Measurements from ENCODE around the gene SUGCT. TPM values are rescaled to one million over a fixed set of nuclear protein-coding genes. Genes with fewer than 3 reads are reported as not detected.

Gene SUGCT
- total RNA-seq, 1 donor from 2014 or later = 1.6 TPM

DNA sequence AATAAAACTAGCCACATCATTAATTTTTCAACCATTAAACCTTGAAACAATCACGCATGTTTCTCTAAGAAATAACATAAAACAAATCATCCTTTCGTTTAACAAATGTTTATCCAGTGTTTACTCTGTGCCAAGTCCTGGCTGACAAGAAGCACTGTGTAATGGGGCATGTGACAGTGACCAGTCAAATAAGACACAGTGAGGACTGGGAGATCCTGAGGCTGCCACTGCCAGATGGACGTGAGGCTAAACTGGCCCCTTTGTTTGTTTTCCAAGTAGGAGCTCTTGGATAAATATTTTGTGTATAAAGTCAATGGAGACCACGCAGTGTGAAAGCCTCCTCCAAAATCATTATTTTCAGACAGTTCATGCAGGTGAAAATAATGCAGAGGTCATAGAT is 626.2 kb downstream of the SUGCT start:
- Mint-ChIP-seq H3K27me3 (ENCODE audit: unreplicated experiment) (peaks cover 2% of the 10 kb centered on the region), H3K36me3 (ENCODE audit: low read depth, unreplicated experiment) (no peaks in the 10 kb centered on the region), H3K9me3 (ENCODE audit: unreplicated experiment) (no peaks in the 10 kb centered on the region), H3K4me3 (ENCODE audit: unreplicated experiment) (no peak overlapping the region), H3K4me1 (ENCODE audit: unreplicated experiment) (no peaks in the 10 kb centered on the region), H3K27ac (ENCODE audit: unreplicated experiment) (no peak overlapping the region)
- no peak for TF ChIP-seq CTCF (IDR thresholded peaks at IDR 0.05; ENCODE audit: unreplicated experiment)
- no peak for DNase-seq (ENCODE audit: low spot score)

DNA sequence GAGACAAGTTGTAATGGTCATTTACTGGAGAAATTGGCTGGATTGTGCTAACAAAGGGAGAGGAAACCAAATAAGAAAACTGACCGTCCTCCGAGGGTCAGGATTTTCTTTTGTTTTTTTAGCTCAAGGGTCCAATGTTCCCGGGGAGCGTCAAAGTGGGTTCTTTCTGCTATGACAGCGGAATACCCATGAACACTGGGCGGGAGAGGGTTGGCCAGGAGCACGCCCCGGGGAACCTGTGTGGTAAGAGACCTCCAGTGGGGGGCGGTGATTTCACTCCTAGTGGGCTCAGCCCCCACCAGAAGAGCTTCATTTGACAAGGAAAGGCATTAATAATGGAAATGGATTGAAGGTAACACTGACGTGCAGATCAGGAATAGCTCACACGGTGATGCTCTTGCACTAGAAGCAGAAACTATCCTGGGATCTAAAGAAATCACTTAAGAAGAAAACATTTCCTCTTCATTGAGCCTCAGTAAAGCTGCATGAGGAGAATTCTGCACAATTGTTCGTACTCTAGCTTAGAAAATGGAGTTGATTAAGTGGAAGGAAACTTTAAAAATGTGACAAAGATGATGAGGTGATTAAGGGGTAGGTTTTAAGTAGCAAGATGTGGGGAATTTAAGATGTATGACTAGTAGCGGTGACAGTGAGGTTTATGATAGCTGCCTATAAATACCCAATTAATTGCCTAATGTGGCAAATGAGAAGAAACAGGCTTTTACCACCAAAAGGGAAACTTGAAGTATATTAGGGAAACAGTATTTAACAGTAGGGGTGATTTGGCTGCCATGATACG is 627.2 kb downstream of the SUGCT start:
- Mint-ChIP-seq H3K4me3 (ENCODE audit: unreplicated experiment) (no peak overlapping the region), H3K36me3 (ENCODE audit: low read depth, unreplicated experiment) (no peaks in the 10 kb centered on the region), H3K27ac (ENCODE audit: unreplicated experiment) (no peak overlapping the region), H3K4me1 (ENCODE audit: unreplicated experiment) (no peaks in the 10 kb centered on the region), H3K9me3 (ENCODE audit: unreplicated experiment) (no peaks in the 10 kb centered on the region), H3K27me3 (ENCODE audit: unreplicated experiment) (peaks cover 2% of the 10 kb centered on the region)
- no peak for TF ChIP-seq CTCF (IDR thresholded peaks at IDR 0.05; ENCODE audit: unreplicated experiment)
- DNase-seq (ENCODE audit: low spot score) = no peak

DNA sequence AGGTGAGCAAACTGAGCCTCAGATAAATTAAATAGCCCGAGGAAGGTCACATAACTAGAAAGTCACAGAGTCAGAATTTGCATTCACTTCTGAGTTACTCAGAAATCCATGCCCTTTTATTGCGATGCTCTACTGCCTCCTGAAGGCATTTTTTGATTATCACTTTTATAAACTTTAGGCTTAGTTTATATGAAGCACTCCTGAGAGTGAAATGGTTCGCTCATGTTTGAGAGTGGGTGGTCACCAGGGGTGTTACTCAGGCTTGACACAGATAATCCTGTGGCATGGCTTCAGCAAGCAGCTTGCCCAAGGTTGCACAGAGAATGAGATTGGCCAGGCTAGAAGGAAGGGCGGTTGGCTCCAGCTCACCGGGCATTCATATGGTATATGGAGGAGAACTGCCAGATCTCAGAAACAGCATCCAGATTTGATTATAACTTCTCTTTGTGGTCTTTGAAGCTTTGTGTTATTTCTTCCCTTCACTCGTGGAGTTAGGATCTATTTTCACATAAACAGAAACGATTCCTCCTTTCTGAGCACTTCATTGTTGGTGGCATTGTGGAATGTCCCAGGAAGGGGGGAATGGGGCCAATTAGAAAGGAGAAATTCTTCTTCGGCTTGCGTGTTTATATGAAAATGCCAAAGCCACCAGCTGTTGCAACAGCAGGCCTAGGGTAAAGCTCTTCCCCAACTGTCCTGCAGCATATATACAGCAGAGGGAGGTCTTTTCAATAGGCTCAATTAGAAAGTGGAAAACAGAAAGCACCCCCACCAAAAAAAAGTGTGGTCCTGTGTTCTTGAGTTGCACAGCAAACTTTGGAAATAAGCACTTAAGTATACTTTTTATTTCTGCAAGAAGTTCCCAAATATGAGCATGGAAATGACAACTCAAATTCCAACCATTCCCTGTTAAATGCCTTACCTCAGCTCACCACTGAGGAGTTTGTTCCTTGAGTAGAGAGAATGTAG is 628.8 kb downstream of the SUGCT start:
- no peaks in the 10 kb centered on the region for H3K9me3 Mint-ChIP-seq (ENCODE audit: unreplicated experiment)
- H3K27ac Mint-ChIP-seq (ENCODE audit: unreplicated experiment) = no peak overlapping the region
- H3K36me3 Mint-ChIP-seq (ENCODE audit: low read depth, unreplicated experiment) = no peaks in the 10 kb centered on the region
- DNase-seq (ENCODE audit: low spot score) = no peak
- H3K4me3 Mint-ChIP-seq (ENCODE audit: unreplicated experiment) = no peak overlapping the region
- H3K4me1 Mint-ChIP-seq (ENCODE audit: unreplicated experiment) = no peaks in the 10 kb centered on the region
- no peaks in the 10 kb centered on the region for H3K27me3 Mint-ChIP-seq (ENCODE audit: unreplicated experiment)
- no peak for TF ChIP-seq CTCF (IDR thresholded peaks at IDR 0.05; ENCODE audit: unreplicated experiment)

DNA sequence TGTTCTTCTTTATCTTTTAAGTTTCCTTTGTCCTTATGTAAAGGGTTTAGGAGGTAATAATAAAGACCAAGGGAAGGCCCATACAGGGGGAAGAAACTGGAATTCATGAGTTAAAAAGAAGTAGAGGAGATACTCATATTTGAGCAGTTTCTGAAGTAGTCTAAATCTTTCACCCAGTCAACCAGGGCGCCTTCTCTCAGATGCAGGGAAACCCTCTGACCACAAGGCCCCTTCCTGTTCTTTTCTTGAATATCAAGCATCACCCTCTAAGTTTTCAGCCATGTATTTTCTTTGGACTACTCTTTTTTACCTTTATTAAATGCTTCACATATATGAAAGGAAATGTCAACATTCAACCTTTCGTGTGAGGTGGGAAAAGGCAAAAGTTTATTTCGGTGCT is 630.8 kb downstream of the SUGCT start:
- Mint-ChIP-seq H3K27me3 (ENCODE audit: unreplicated experiment) (no peaks in the 10 kb centered on the region), H3K4me1 (ENCODE audit: unreplicated experiment) (no peaks in the 10 kb centered on the region), H3K36me3 (ENCODE audit: low read depth, unreplicated experiment) (no peaks in the 10 kb centered on the region), H3K4me3 (ENCODE audit: unreplicated experiment) (no peak overlapping the region), H3K27ac (ENCODE audit: unreplicated experiment) (no peak overlapping the region), H3K9me3 (ENCODE audit: unreplicated experiment) (no peaks in the 10 kb centered on the region)
- no peak for TF ChIP-seq CTCF (IDR thresholded peaks at IDR 0.05; ENCODE audit: unreplicated experiment)
- DNase-seq (ENCODE audit: low spot score) = no peak

Data from endothelial cell (in vitro differentiated cells).